H1 (cell line): ENCODE measurements around the gene POLR2A. TPM values are rescaled to one million over a fixed set of nuclear protein-coding genes. Genes with fewer than 3 reads are reported as not detected.

Experiments
- CTCF ChIA-PET: fragments of 300-600 bp; sonication (Branson Sonifier 250); formaldehyde crosslinking; loops from one replicate; lab custom pipeline; 2021; ENCODE audit not compliant: partially characterized antibody; lab: Charles Lee
- POLR2A ChIA-PET: fragments of 300-600 bp; sonication (Branson Sonifier 250); formaldehyde crosslinking; loops from one replicate; lab custom pipeline; 2021; ENCODE audit warnings: inconsistent platforms; ENCODE audit not compliant: partially characterized antibody; lab: Charles Lee
- DNase-seq, 2 experiments: peaks; one replicate each; pipeline versions ENCODE4 v3.0.0 to v3.0.0-alpha.2; 2010 to 2022; ENCODE audit warnings: low spot score in 2 of 2, low read depth in 1 of 2, mixed read lengths in 1 of 2
- FAIRE-seq: peaks from 2 replicates; lab custom pipeline; 2011; peaks lifted over from hg19 to GRCh38; lab: Jason Lieb, UNC
- H2AFZ ChIP-seq: 2 replicates; pipeline ENCODE4 v1.8.1; 2012; ENCODE audit warnings: low read length, inconsistent platforms
- H2AK5ac ChIP-seq: 2 replicates; pipeline ENCODE4 v1.6.1; 2013; ENCODE audit warnings: low read depth, low read length
- H2BK120ac ChIP-seq: replicated peaks from 2 replicates; pipeline ENCODE3; 2013; ENCODE audit warnings: low read depth, low read length, inconsistent platforms
- H2BK12ac ChIP-seq: 2 replicates; pipeline ENCODE4 v1.6.1; 2013; ENCODE audit warnings: low read depth, low read length
- H2BK15ac ChIP-seq: 2 replicates; pipeline ENCODE4 v1.6.1; 2013; ENCODE audit warnings: low read length
- H2BK20ac ChIP-seq: 2 replicates; pipeline ENCODE4 v1.6.1; 2013; ENCODE audit warnings: low read length
- H2BK5ac ChIP-seq: 2 replicates; pipeline ENCODE4 v1.6.1; 2013; ENCODE audit warnings: low read depth, low read length
- H3K14ac ChIP-seq: 2 replicates; pipeline ENCODE4 v1.6.1; 2013; ENCODE audit warnings: inconsistent platforms; ENCODE audit not compliant: insufficient read length
- H3K18ac ChIP-seq: 2 replicates; pipeline ENCODE4 v1.6.1; 2013; ENCODE audit warnings: low read length; ENCODE audit errors: extremely low read depth
- H3K23ac ChIP-seq: 2 replicates; pipeline ENCODE4 v1.6.1; 2013; ENCODE audit warnings: inconsistent platforms; ENCODE audit not compliant: insufficient read length
- H3K23me2 ChIP-seq: 2 replicates; pipeline ENCODE4 v1.6.1; 2013; ENCODE audit warnings: low read depth, low read length
- H3K27ac ChIP-seq: 2 replicates; pipeline ENCODE4 v1.6.1; 2011; ENCODE audit warnings: low read depth, low read length, inconsistent platforms
- H3K27me3 ChIP-seq, 4 experiments: replicated peaks in 1 of 4; 1 replicate in 1 of 4; 2 replicates in 3 of 4; pipeline versions ENCODE4 v1.6.1 to v1.8.1; 2011 to 2013; ENCODE audit warnings: low read length in 3 of 4, mild to moderate bottlenecking in 3 of 4, inconsistent platforms in 2 of 4, mixed read lengths in 2 of 4, moderate library complexity in 1 of 4; ENCODE audit not compliant: control insufficient read depth in 3 of 4, insufficient read depth in 3 of 4; ENCODE audit errors: extremely low read depth in 1 of 4
- H3K36me3 ChIP-seq, 4 experiments: 2 replicates each; pipeline versions ENCODE4 v1.6.1 to v1.8.1; 2011 to 2013; ENCODE audit warnings: mild to moderate bottlenecking in 4 of 4, low read length in 3 of 4, moderate library complexity in 2 of 4, control low read depth in 1 of 4, inconsistent platforms in 1 of 4; ENCODE audit not compliant: insufficient read depth in 4 of 4, control insufficient read depth in 2 of 4
- H3K4ac ChIP-seq: replicated peaks from 2 replicates; pipeline ENCODE3; 2013; ENCODE audit warnings: low read length, low read depth, mixed read lengths, inconsistent platforms; ENCODE audit not compliant: insufficient read length
- H3K4me1 ChIP-seq, 4 experiments: replicated peaks in 1 of 4; 1 replicate in 1 of 4; 2 replicates in 3 of 4; pipeline versions ENCODE4 v1.6.1 to v1.8.1; 2011 to 2013; ENCODE audit warnings: low read length in 3 of 4, inconsistent platforms in 2 of 4, mixed read lengths in 1 of 4; ENCODE audit not compliant: insufficient read depth in 4 of 4, control insufficient read depth in 3 of 4
- H3K4me2 ChIP-seq, 2 experiments: 2 replicates each; pipeline versions ENCODE4 v1.6.1 to v1.8.1; 2011 to 2013; ENCODE audit warnings: low read depth in 2 of 2, low read length in 2 of 2, control low read depth in 1 of 2, inconsistent platforms in 1 of 2, mild to moderate bottlenecking in 1 of 2; ENCODE audit not compliant: insufficient read depth in 1 of 2
- H3K4me3 ChIP-seq, 4 experiments: fragments of 200-600, 300-600 bp in 1 of 4; sonication (generic), shearing (Covaris generic), sonication (Bioruptor Twin) in 1 of 4; 2 replicates each; pipeline versions ENCODE4 v1.5.1 to v1.8.1; 2011 to 2016; ENCODE audit warnings: low read length in 4 of 4, low read depth in 3 of 4, control low read depth in 2 of 4, inconsistent platforms in 2 of 4, mild to moderate bottlenecking in 2 of 4, mixed read lengths in 1 of 4, moderate library complexity in 1 of 4; ENCODE audit not compliant: insufficient read depth in 2 of 4; ENCODE audit errors: extremely low read depth in 1 of 4
- H3K56ac ChIP-seq: replicated peaks from 2 replicates; pipeline ENCODE3; 2013; ENCODE audit warnings: low read depth, mild to moderate bottlenecking, mixed read lengths, low read length, inconsistent platforms; ENCODE audit not compliant: insufficient read length
- H3K79me1 ChIP-seq: 2 replicates; pipeline ENCODE4 v1.6.1; 2013; ENCODE audit warnings: low read depth, low read length, control low read depth
- H3K79me2 ChIP-seq, 2 experiments: 2 replicates each; pipeline versions ENCODE4 v1.6.1 to v1.8.1; 2012 to 2013; ENCODE audit warnings: low read length in 2 of 2, mild to moderate bottlenecking in 2 of 2, inconsistent platforms in 1 of 2; ENCODE audit not compliant: insufficient read depth in 2 of 2, control insufficient read depth in 1 of 2
- H3K9ac ChIP-seq, 4 experiments: replicated peaks in 1 of 4; 1 replicate in 1 of 4; 2 replicates in 3 of 4; pipeline versions ENCODE4 v1.6.1 to v1.8.1; 2011 to 2013; ENCODE audit warnings: low read depth in 3 of 4, low read length in 3 of 4, control low read depth in 2 of 4, mild to moderate bottlenecking in 2 of 4, moderate library complexity in 2 of 4, inconsistent platforms in 1 of 4; ENCODE audit errors: extremely low read depth in 1 of 4
- H3K9me3 ChIP-seq, 2 experiments: 2 replicates each; pipeline versions ENCODE4 v1.6.1 to v1.8.1; 2012 to 2013; ENCODE audit warnings: mild to moderate bottlenecking in 2 of 2, moderate library complexity in 2 of 2, control low read depth in 1 of 2, inconsistent platforms in 1 of 2, low read depth in 1 of 2, low read length in 1 of 2, mixed read lengths in 1 of 2; ENCODE audit not compliant: insufficient read depth in 2 of 2
- H4K20me1 ChIP-seq, 2 experiments: replicated peaks in 1 of 2; 2 replicates each; pipeline versions ENCODE3 to v1.8.1; 2011 to 2013; ENCODE audit warnings: inconsistent platforms in 2 of 2, low read length in 2 of 2, mild to moderate bottlenecking in 1 of 2; ENCODE audit not compliant: insufficient read depth in 2 of 2, control insufficient read depth in 1 of 2
- H4K5ac ChIP-seq: 2 replicates; pipeline ENCODE4 v1.6.1; 2013; ENCODE audit warnings: low read length, low read depth, mixed read lengths, inconsistent platforms; ENCODE audit not compliant: insufficient read length
- H4K8ac ChIP-seq: 2 replicates; pipeline ENCODE4 v1.8.0; 2013; ENCODE audit warnings: mild to moderate bottlenecking, moderate library complexity, low read length, inconsistent platforms; ENCODE audit not compliant: insufficient read depth; ENCODE audit errors: extremely low read depth
- H4K91ac ChIP-seq: replicated peaks from 2 replicates; pipeline ENCODE3; 2013; ENCODE audit warnings: low read length, mixed read lengths, inconsistent platforms; ENCODE audit not compliant: insufficient read length
- BRCA1 ChIP-seq: IDR thresholded peaks from 2 replicates; pipeline ENCODE4 v1.6.1; 2012; ENCODE audit warnings: low read depth, low read length, improper control_type of control experiment
- CREB1 ChIP-seq: IDR thresholded peaks from 2 replicates; pipeline ENCODE4 v1.6.1; 2012; ENCODE audit warnings: inconsistent platforms
- FOSL1 ChIP-seq: IDR thresholded peaks from 2 replicates; pipeline ENCODE4 v1.6.1; 2011; ENCODE audit warnings: mild to moderate bottlenecking, low read depth, low read length, moderate library complexity; ENCODE audit not compliant: insufficient read depth
- MAFK ChIP-seq: IDR thresholded peaks from 2 replicates; pipeline ENCODE4 v1.6.1; 2012; ENCODE audit warnings: low read depth, mild to moderate bottlenecking, improper control_type of control experiment, low read length
- RBBP5 ChIP-seq: IDR thresholded peaks from 2 replicates; pipeline ENCODE4 v1.7.1; 2012; ENCODE audit warnings: low read depth, mild to moderate bottlenecking, inconsistent platforms, low read length, moderate library complexity, borderline replicate concordance
- WGBS, 2 experiments: shearing (Covaris generic) in 1 of 2; methylation state at CpG; one replicate each; pipeline versions ENCODE4 v1.1.6 to v1.1.7; 2013 to 2015; ENCODE audit warnings: low lambda C conversion rate in 2 of 2, mixed read lengths in 2 of 2, inconsistent platforms in 1 of 2, low coverage in 1 of 2, missing lambda C conversion rate in 1 of 2; ENCODE audit not compliant: insufficient replicate concordance in 2 of 2, insufficient coverage in 1 of 2, insufficient read length in 1 of 2; ENCODE audit errors: extremely low coverage in 1 of 2, missing lambda C conversion rate in 1 of 2; 5-methylcytosine and 5-hydroxymethylcytosine counted together
- polyA plus RNA-seq, 7 experiments: library from polyadenylated mRNA; depleted of rRNA in 3 of 7; stranded (reverse) in 5 of 7; unstranded in 2 of 7; fragments of >200 nt in 5 of 7; fragments of 200-250 nt in 2 of 7; gene quantifications; 1 replicate in 5 of 7; 2 replicates in 1 of 7; 4 replicates in 1 of 7; pipeline versions ENCODE4 v1.2.1 to v1.2.3, GENCODE V29; 2011 to 2013; ENCODE audit warnings: missing spikeins in 2 of 7, mixed read lengths in 2 of 7
- total RNA-seq: library from RNA; stranded (reverse); fragmentation: NEBNext Ultra II Directional; extraction: Animal tissue kit (Norgen Biotek cat#: 25700); gene quantifications from 2 replicates; pipeline ENCODE4 v1.2.1, GENCODE V29; 2021

Gene POLR2A
- total and polyA plus RNA-seq, 2 of the 8 experiments (the other 6 are each of a cell fraction or from before 2014, with no cell fraction given): 26.8 to 150 TPM

GRCh38 chr17:7484919-7485377 is 782 bp downstream of the POLR2A start:
- peak overlapping the region; percentile 67; the same call in 1 of the 2 replicates for H2BK5ac ChIP-seq

More at GRCh38 chr17:7484919-7485377, 782 bp downstream of the POLR2A start:
- Histone ChIP-seq H4K20me1 (peaks cover 11 to 18% of the 10 kb centered on the region in 2 experiments), H3K23ac (no peak overlapping the region), H3K27me3 (no peaks in the 10 kb centered on the region), H3K4me1 (peaks cover 2 to 15% (median 10%) of the 10 kb centered on the region in 4 experiments), H3K79me2 (peaks cover 34 to 51% of the 10 kb centered on the region in 2 experiments)
- no peak for FAIRE-seq
- POLR2A ChIA-PET: interaction anchor here (0.7 to 14.3 kb wide), 49 partner anchors 9 to 1678 kb away, joined by 3 to 339 read pairs (median 5); partner anchors contain the start of genes ACAP1, CHRNB1, FGF11 and MPDU1
- TF ChIP-seq MAFK (0 out of 2 replicates have a peak, but pooled peaks have one; percentile 6), CREB1 (no peak), RBBP5 (peak; percentile 63; the same call in 1 of the 2 replicates), BRCA1 (no peak), FOSL1 (no peak)
- TF ChIP-seq, all 59 proteins: peak for 2
- Histone ChIP-seq H3K36me3 (0 out of 8 replicates have a peak, but pooled peaks cover 0 to 3% (median 0%) of the 10 kb centered on the region in 4 experiments), H3K23me2 (peaks cover 12% of the 10 kb centered on the region; the same call in 1 of the 2 replicates), H3K14ac (no peak overlapping the region), H2BK12ac (no peak overlapping the region), H3K27ac (no peak overlapping the region; the same call in 1 of the 2 replicates), H3K4ac (no peak overlapping the region), H3K9me3 (no peaks in the 10 kb centered on the region), H2BK15ac (no peak overlapping the region), H3K56ac (no peak overlapping the region), H2BK120ac (no peak overlapping the region), H4K8ac (no peak overlapping the region), H2AK5ac (no peak overlapping the region), H3K9ac (peak overlapping the region; percentile 77 to 91 (median 85)), H4K91ac (no peak overlapping the region), H2BK20ac (no peak overlapping the region), H4K5ac (no peak overlapping the region), H3K79me1 (peaks cover 5% of the 10 kb centered on the region), H2AFZ (no peak overlapping the region), H3K4me2 (peak overlapping the region; percentile 77 to 96), H3K4me3 (peak overlapping the region; percentile 79 to 92 (median 84)), H3K18ac (peak overlapping the region; percentile 26)
- 1% methylated on average over 15 of the region's 19 CpGs; no CpG with 5 or more reads in 1 of the 2 experiments for WGBS, 2 experiments
- CTCF ChIA-PET: interaction anchor here (1.0 to 2.9 kb wide), 6 partner anchors 18 to 63 kb away, joined by 3 to 11 read pairs (median 6); no protein-coding TSS in a partner anchor
- DNase-seq: no peak
